ENCODE measurements around the gene MLLT1.

GRCh38 chr19:6286676-6287075 is 6.9 kb upstream of the MLLT1 start:
- TF ChIP-seq, protein P1, sequence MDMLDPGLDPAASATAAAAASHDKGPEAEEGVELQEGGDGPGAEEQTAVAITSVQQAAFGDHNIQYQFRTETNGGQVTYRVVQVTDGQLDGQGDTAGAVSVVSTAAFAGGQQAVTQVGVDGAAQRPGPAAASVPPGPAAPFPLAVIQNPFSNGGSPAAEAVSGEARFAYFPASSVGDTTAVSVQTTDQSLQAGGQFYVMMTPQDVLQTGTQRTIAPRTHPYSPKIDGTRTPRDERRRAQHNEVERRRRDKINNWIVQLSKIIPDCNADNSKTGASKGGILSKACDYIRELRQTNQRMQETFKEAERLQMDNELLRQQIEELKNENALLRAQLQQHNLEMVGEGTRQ (IDR thresholded peaks at IDR 0.05; ENCODE audit: low read length) = no peak
- TF ChIP-seq, protein P2, sequence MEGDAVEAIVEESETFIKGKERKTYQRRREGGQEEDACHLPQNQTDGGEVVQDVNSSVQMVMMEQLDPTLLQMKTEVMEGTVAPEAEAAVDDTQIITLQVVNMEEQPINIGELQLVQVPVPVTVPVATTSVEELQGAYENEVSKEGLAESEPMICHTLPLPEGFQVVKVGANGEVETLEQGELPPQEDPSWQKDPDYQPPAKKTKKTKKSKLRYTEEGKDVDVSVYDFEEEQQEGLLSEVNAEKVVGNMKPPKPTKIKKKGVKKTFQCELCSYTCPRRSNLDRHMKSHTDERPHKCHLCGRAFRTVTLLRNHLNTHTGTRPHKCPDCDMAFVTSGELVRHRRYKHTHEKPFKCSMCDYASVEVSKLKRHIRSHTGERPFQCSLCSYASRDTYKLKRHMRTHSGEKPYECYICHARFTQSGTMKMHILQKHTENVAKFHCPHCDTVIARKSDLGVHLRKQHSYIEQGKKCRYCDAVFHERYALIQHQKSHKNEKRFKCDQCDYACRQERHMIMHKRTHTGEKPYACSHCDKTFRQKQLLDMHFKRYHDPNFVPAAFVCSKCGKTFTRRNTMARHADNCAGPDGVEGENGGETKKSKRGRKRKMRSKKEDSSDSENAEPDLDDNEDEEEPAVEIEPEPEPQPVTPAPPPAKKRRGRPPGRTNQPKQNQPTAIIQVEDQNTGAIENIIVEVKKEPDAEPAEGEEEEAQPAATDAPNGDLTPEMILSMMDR (IDR thresholded peaks at IDR 0.05; ENCODE audit: control extremely low read depth in 1 of 3, insufficient read depth in 1 of 3, low read depth in 1 of 3, low read length in 3 of 3) = no peak
- TF ChIP-seq EZH2 (IDR thresholded peaks at IDR 0.05; ENCODE audit: low read depth, low read length, severe bottlenecking) = no peak
- TF ChIP-seq JUND (IDR thresholded peaks at IDR 0.05; ENCODE audit: low read length) = no peak
- TF ChIP-seq RAD21 (IDR thresholded peaks at IDR 0.05 in 1 of 2, conservative IDR thresholded peaks at IDR 0.05 in 1 of 2; ENCODE audit: low read depth in 2 of 2, low read length in 2 of 2) = no peak
- no peak for TF ChIP-seq POLR2A (IDR thresholded peaks at IDR 0.05; ENCODE audit: control extremely low read depth in 1 of 2, low read depth in 2 of 2, low read length in 2 of 2)
- no peak for TF ChIP-seq POLR2AphosphoS5 (IDR thresholded peaks at IDR 0.05; ENCODE audit: low read depth, low read length)
- no peak for TF ChIP-seq SRF (IDR thresholded peaks at IDR 0.05; ENCODE audit: low read depth, low read length)
- TF ChIP-seq HDAC2 (IDR thresholded peaks at IDR 0.05; ENCODE audit: borderline replicate concordance in 1 of 2, low read depth in 2 of 2, low read length in 2 of 2) = no peak
